Myocyte (in vitro differentiated cells): Measurements from ENCODE around the gene ATG5. TPM values are rescaled to one million over a fixed set of nuclear protein-coding genes. Genes with fewer than 3 reads are reported as not detected.
"Not testable (repeated sequence)": the region's sequence is repeated elsewhere in the genome, so short reads cannot be mapped to it uniquely, and the experiment has no call there.

Experiments used
- DNase-seq: peaks from one replicate; pipeline ENCODE4 v3.0.0-alpha.2; 2012; ENCODE audit warnings: low read depth
- total RNA-seq: library from RNA; depleted of rRNA; stranded (reverse); fragments of >200 nt; gene quantifications from 2 replicates; pipeline ENCODE4 v1.2.3, GENCODE V29; 2014

The ATG5 gene
- total RNA-seq, 1 donor from 2014 or later = 38.5 TPM

- DNase-seq = peak; percentile 39
These were observed 165.4 kb downstream of the ATG5 start for GRCh38 chr6:106160189-106160588.

GRCh38 chr6:106159531-106159940 lies 166.0 kb downstream of the ATG5 start:
- peak; percentile 95 for DNase-seq

GRCh38 chr6:106158816-106159215 lies 166.7 kb downstream of the ATG5 start:
- no peak for DNase-seq

- DNase-seq = no peak
These were observed 168.7 kb downstream of the ATG5 start for GRCh38 chr6:106156863-106157262.

GRCh38 chr6:106156413-106156812 lies 169.1 kb downstream of the ATG5 start:
- no peak for DNase-seq

GRCh38 chr6:106155219-106155830 lies 170.2 kb downstream of the ATG5 start:
- DNase-seq = no peak

GRCh38 chr6:106154326-106154725 lies 171.2 kb downstream of the ATG5 start:
- no peak for DNase-seq

GRCh38 chr6:106152952-106153351 lies 172.6 kb downstream of the ATG5 start:
- DNase-seq = peak; percentile 34

GRCh38 chr6:106152476-106152875 lies 173.1 kb downstream of the ATG5 start:
- DNase-seq = not testable (repeated sequence)

- DNase-seq = no peak
These were observed 176.0 kb downstream of the ATG5 start for GRCh38 chr6:106149472-106150069.

- DNase-seq = no peak
These were observed 178.1 kb downstream of the ATG5 start for GRCh38 chr6:106147476-106147875.

- DNase-seq = no peak
These were observed 178.7 kb downstream of the ATG5 start for GRCh38 chr6:106146852-106147351.

GRCh38 chr6:106145741-106146227 lies 179.8 kb downstream of the ATG5 start:
- no peak for DNase-seq

- DNase-seq = no peak
These were observed 180.4 kb downstream of the ATG5 start for GRCh38 chr6:106145144-106145543.

GRCh38 chr6:106143665-106144064 lies 181.9 kb downstream of the ATG5 start:
- DNase-seq = no peak

GRCh38 chr6:106142876-106143431 lies 182.6 kb downstream of the ATG5 start:
- peak; percentile 33 for DNase-seq

GRCh38 chr6:106141441-106142237 lies 183.9 kb downstream of the ATG5 start:
- peak; percentile 37 for DNase-seq

- DNase-seq = no peak
These were observed 187.4 kb downstream of the ATG5 start for GRCh38 chr6:106138151-106138550.

- DNase-seq = no peak
These were observed 188.7 kb downstream of the ATG5 start for GRCh38 chr6:106136845-106137244.

GRCh38 chr6:106135911-106136571 lies 189.5 kb downstream of the ATG5 start:
- DNase-seq = no peak
